ENCODE data around the gene UPB1.

UPB1 gene
- 0.72 to 0.91 reads per million in 2 donors for total RNA-seq

DNA sequence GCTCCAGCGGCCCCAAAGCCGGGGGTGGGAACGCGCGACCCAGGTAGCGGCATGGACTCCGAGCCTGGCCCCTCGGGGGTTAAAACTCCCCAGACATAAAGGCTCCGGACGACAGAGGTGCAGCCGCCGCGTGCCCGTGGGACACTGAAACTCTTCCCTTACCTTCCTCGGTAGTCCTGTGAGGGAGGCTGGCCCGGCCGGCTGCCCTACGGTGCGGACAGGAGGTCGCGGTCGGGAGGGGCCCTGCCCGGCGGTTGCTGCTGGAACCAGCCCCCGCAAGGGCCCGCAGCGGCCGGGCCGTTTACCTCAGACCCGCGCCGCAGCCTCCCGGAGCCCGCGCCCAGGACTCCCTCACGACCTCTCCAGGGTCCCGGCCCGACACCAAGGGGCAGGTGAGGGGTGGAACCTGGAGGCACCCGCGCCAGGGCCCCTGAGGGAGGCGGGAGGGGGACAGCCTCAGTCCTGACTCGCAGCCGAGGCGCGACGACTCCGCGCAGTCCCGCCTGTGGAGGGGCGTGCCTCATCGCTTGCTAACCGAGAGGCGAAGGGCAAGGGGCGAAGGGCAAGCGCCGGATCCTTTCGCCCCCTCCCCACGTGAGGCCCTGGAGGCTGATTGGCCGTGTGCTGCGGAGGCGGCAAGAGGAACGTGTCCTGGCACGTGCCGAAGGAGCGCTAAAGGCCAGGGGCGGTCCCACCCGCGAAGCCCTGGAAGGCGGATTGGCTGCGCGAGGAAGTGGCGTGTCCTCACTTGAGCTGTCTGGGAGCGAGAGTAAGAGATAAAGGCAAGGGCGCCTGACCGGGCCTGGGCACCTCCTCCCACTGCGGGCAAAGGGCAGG, at the start of gene UPB1:
Gene UPB1 (plus strand): TSS at position 805 of the 837 bp plus-strand sequence. CDS start 72 bp downstream, outside the sequence.
- no peak for DNase-seq

DNA sequence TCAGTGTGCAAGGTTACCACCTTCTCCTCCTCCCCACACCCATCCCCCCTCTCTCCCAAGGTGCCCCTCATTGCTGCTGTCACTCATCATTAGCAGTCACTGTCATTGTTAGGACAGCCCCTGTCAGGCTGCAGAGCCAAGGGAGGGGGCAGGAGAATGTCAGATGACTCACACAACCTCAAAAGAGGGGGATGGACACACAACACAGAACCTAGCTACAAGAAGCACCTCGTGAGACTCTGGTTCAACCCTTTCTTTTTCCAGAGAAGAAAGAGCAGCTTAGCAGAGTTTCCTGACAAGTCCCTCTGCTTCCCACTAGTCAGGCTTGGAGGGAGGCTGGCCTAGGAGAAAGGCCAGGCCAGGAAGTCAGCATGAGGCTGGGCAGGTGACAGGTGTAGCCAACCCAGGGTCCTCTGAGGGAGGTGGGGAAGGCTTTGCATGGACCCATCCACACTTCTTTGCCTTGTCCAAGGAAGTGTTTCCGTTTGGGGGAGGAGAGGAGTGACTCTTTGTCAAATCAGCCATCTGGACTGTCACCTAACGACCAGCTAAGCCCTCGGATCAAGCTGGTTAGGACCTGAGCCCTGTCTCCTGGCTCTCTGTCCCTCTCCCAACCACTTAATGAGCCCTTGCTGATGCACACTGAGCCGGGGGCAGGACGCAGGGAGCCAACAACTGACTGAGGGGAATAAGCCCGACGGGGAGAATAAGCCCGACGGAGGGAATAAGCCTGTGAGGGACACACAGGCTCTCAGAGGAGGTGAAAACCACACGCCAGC, 49.5 kb upstream of the UPB1 start:
- no peak for DNase-seq

DNA sequence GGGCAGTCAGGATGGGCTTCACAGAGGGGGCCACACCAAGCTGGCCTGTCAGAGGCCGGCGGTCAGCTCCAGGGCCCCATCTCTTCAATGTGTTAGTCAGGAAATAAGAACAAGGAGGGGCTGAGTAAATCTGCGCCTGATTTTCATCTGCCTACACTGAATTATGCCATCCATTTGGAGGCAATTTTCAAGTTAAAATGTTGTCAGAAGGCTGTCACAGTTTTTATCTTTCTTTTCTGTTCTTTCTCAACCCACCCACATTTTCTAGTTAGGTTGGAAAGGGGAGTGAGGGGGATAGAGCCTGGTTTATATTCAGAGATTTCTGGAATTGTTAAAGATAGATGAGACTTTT, 48.9 kb upstream of the UPB1 start:
- DNase-seq: no peak

DNA sequence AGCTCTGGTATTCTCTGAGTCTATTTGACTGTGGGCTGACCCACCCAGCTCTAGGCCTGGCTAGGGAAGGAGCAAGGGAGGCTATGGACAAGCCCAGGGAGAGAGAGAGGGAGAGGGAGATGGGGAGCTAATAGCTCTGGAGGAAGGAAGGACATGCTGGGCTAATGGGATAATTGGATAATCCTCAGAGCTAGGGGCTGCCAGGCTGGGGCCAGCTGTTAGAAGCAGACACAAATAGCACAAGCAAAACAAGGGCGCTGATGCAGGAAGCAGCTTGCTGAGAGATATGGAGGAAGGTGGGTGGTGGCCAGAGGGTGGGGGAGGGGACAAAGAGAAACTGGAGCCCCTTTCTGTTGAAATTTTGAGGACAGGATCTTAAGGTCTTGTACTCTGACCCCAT, 44.5 kb upstream of the UPB1 start:
- DNase-seq: no peak

DNA sequence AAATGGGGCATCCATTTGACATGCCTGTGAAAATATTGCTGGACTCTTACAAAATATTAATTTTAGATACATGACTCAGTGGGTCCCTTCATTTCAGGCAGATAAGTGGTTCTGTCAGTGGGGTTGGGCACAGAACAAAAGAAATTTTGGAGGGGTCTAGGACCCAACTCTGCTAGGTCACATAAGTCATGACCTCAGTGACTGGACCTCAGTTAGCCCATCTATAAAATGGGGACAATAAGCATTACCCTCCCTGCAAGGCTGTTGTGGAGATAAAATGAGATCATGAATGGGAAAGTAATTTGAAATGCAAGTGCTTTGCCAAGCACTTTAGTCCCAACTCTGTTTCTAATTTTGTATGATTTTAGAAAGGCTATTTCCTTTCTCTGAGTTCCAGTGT, 44.0 kb upstream of the UPB1 start:
- no peak for DNase-seq

DNA sequence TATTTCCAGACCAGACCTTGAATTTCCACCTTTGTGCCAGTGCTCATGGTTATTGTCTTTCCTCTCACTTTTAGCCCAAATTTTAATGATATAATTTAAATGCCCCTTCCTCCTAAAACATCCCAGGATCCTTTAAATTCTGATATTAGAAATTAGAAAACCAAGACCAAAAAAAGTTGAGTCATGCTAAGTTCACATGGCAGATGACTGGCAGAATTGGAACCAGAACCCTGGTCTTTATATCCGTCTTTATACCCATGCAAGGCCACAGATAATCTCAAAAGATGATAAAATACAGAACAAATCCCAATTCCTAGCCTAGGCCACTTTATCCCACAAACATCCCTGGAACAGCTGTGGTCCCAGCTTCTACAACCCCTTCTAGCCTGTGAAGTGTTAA, 41.3 kb upstream of the UPB1 start:
- DNase-seq: no peak

DNA sequence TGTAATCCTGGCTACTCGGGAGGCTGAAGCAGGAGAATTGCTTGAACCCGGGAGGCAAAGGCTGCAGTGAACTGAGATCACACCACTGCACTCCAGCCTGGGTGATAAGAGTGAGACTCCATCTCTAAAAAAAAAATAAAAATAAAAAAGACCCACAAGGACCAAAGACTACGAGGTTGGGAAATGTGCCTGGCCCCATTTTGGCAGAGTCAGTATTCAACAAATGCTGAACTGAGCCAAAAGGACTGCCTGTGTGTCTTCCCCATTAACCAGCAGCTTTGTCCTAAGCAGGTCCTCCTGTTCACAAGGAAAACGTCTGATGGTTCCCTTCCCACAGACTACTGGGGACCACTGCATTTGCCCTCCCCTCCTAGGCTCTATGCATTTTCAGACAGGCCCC, 40.1 kb upstream of the UPB1 start:
- DNase-seq: no peak

DNA sequence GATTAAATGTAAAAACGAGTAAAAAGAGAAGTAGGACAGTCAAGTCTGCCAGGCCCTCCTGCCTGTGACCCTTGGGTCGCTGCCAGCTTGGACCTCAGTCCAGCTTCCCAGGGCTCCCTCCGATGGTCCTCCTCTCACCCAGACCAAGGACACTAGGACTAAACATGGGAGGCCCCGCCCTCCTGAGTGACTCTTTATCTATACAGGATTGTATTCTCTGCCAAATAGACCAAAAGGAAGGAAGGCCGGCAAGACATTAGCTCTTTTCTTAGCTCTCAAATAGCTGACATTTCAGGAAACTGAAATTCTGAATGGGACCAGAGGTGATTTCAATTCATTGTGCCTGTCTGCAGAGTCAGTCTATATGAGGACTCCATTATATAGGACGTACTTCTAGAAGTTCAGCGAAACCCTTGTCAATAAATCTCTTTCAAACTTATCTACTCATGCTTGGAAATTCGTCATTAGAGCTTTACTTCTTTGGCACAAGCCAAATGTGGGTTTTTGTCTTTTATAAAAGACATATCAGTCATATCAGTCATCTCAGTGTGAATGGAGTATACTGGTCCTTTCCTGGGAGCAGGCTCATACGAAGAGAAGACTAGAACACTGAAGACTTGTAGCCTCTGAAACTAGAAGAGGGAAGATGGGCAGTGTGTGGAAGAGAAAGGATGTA, 39.2 kb upstream of the UPB1 start:
- no peak for DNase-seq

DNA sequence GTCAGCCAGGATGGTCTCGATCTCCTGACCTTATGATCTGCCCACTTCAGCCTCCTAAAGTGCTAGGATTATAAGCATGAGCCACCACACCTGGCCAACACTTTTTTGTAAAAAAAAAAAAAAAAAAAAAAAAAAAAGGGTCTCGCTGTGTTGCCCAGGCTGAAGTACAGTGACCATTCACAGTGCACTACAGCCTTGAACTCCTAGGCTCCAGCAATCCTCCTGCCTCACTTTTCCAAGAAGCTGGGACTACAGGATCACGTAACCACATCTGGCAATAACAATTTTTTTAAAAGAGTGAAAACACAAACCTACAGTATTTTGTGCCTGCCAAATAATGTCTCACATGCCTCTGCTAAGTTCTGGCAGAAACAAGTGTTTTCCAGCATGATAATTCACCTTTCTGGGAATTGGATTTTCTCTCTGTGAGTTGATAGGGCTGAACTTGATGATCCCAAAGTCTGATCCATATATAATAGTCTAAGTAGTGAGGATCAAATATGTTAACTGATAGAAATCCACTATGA, 37.2 kb upstream of the UPB1 start:
- DNase-seq: no peak

DNA sequence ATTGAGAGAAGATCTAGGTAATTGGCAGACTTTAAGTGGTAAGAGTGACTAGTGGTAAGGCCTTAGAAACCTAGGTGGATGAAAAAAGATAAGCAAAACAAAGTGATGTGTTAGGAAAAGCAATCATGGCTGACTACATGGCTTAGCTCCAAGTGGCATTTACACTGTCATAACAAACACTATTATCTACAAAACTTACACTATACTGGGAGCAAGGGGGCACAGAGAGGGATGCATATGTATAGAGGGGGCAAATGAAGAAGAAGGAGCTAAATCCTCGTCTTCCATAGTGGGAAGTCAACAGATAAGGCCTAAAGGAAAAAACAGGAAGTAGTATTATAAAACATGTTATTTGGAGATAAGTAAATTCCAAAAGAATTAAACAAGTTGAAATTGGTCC, 35.2 kb upstream of the UPB1 start:
- DNase-seq: no peak

DNA sequence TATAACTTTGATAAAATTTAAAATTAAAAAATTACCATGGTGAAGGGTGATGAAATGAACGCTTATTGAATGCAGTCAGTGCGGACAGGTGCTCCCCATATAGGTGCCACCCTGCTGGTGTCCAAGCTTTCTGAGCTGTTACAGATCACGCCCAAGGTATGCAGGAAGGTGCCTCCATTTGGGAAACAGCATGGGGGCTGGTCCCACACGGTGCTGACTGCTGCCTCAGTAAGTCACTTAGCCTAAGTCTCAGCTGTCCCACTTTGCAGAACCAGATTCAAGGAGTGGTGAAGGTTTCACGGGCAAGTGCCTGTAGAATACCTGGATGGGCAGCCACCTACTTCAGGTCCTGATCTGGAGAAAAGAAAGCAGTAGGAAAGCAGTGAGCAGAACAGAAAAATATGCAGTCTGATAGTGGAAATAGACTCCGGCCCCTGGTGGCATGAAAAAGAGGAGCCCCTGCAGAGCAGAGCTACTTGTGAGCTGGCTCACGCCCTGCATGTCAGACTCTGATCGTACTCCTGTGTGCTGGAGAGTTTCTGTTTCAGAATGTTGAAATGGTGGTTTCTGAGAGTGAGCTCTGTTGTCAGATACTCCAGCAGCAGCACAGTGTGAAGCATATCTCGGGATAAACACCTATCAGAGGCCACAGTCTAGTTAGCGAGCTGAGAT, 34.6 kb upstream of the UPB1 start:
- no peak for DNase-seq

DNA sequence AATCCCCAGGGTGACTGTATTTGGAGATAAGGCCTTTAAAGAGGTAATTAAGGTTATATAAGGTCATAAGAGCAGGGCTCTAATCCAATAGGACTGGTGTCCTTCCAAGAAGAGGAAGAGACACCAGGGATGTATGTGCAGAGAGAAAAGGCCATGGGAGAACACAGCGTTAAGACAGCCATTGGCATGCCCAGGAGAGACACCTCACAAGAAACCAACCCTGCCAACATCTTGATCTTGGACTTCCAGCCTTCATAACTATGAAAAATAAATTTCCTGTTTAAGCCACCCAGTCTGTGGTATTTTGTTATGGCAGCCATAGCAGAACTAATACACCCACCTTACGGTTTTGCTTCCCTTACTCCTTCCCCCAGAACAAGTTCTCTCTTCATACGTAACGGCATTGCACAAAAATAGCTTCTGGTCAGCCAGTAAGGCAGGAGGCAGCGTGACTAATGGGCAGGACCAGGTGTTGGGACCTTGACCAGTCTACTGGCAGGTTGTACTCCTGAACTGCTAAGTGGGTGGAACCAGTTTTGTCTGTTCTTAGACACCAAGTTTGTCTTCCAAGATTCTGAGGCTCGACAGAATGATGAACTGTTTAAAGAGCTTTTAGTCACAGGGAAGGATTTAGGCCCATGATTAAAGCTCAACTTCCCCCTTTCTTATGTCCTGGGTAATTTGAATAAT, 31.9 kb upstream of the UPB1 start:
- DNase-seq: no peak

DNA sequence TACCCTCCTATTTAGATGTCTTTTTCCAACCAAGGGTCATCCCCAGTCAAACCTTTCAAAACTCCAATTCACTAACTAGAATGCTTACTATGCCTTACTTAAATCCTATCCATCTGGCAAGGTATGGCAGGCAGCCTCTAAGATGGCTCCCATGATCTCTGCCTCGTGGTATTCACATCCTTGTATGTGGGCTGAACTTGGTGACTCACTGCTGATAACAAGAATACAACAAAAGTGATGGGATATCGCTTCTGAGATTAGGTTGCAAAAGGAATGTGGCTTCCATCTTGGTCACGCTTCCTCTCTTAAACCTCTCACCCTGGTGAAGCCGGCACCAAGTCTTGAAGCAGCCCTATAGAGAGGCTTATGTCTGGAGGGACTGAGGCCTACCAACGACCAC, 29.6 kb upstream of the UPB1 start:
- no peak for DNase-seq

DNA sequence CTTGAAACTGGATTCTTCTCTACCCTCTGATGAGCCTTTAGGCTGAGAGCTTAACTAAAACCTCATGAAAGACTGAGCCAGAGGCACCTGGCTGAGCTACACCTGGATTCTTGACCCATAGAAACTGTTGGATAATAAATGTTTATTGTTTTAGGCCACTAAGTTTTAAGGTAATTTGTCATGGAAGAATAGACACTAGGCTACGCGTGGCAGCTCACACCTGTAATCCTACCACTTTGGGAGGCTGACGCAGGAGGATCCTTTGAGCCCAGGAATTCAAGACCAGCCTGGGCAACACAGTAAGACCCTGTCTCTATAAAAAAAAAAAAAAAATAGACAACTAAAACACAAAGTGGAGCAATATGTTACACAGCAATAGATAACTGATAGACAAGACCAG, 29.2 kb upstream of the UPB1 start:
- no peak for DNase-seq

DNA sequence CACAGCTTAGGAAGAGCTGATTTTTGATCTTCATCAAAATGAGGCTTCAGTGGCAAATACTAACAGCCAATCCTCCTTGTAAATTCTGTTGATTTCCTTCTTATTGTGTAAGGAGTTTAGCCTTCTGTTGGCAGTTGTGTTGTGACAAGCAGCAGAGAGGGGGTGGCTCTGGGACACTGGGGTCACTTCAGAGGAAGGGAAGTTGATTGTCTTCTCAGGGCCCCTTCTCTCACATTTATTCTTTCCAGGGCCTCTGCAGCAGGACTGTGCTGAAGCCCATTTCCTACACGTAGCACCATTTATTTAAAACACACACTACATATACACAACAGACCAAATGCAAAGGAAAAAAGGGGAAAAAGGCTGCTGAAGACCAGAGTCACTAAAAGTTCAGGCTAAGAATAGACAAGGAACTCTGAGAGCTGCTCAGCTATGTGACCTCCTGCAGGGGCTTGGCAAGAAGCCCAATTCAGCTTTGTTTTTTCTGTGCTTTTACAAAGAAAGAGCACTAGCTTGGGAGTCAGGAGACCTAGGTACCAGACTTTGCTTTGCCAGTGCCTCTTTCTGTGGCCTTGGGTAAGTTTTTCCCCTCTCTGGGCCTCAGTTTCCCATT, 28.3 kb upstream of the UPB1 start:
- DNase-seq: no peak

DNA sequence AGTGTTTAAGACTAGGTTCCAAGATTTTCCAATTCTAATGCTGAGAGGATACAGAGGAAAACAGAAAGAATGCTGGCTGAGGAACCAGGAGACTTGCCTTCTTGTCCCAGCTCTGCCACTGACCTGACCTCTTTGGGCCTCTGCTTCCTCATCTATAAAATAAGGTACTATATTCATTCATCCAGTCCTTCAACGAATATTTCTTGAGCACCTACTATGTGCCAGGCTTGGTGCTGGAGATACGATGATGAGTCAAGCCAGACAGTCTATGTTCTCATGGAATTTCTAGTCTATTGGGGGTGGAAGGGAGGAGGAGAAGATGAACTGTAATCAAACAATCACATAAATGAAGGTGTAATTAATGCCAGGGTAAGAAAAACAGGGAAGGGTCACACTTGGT, 27.8 kb upstream of the UPB1 start:
- DNase-seq: no peak

DNA sequence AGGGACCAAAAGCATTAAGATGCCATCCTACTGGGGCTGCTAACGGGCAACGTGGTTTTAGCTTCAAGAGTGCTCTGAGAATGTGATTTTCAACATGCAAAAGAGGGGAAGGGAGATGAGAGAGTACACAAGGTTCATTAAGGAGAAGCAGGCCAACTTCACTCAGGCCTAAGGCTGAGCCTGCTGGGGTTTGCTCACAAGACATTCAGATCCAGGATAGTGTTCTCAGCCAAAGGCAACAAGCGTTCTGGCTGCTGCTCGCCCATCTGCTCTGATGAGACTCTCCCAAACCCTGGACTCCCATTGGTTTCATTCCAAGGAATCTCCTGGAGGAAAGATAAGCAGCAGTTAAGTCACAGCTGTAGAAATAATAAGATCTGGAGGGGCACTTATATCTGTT, 23.6 kb upstream of the UPB1 start:
- no peak for DNase-seq

DNA sequence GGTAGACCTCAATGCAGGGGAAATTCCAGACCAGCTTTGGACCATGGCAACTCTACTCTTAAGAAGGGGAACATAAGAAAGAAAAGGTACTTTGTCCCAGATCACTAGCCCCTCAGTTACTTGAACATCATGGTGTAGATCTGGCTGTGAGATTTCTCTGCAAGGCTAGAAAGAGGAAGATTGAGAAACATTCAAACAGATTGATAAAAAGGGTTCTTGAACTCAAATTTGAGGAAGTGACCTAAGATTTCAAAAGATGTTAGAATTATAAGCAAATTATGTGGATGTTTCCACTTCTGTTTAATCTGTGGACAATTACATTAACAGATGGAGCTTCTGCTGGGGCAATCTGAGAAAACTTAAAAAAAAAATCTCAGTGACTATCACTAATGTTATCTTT, 21.8 kb upstream of the UPB1 start:
- no peak for DNase-seq

DNA sequence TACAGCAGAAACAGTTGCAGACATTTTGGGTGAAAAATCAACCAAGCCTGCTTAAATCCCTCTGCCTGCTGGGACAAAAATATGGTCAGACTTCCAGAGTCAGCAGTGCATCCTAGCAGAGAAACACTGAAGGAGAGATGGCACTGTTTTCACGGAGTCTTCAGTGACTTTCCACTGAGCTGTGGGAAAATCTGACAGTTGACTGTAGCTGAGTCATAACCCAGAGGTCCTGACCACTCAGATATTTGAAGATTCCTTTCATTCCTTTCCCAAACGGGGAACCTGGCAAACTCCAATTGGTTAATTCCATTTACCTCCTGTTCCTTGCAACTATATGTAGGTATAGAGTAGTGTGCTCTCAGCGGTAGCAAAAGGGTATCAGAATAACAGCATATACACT, 20.9 kb upstream of the UPB1 start:
- no peak for DNase-seq

DNA sequence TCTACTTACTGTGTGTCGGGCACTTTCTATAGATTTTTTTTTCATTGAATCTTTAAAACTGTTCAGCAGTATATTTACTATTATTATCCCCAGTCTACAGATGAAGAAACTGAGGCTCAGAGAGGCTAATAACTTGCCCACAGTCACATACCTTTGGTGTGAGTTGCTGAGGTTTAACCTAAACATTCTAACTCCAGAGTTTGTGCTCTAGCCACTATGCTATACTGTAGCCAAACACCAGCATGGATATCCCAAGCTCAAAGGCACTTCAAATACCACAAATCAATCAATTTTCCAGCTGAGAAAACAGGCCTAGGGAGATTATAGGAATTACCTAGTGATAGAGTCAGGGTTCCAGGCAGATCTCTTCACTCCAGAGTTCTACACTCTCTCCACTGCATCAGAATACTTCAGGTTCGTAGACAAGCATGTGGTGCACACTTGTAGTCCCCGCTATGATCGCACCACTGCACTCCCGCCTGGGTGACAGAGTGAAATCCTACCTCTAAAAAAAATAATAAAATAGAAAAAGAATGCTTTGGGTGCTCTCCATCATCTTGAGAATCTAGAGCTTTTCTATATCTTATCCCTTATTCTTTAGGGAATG, 20.4 kb upstream of the UPB1 start:
- no peak for DNase-seq

DNA sequence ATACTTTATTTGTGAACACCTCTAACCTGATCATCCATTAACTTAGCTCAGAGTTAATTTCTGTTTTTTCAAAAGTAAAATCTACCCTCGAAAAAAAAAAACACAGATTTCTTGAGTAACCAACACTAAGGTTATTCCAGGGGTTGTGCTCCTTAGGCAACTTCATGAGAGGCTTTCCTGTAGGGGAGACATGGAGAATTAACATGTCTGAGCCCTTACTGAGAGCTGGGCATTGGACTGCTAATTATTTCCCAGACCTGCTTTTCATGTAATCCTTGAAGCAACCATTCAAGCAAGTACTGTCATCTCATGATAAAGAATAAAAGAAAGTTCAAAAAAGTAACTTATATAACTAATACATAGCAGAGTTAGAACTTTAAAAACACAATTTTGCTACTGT, 13.5 kb upstream of the UPB1 start:
- no peak for DNase-seq

Measured in T-helper 9 cell (primary cell).